Right atrium auricular region (tissue), 2 donors: Measurements from ENCODE around the gene ZNF227. TPM values are rescaled to one million over a fixed set of nuclear protein-coding genes. Genes with fewer than 3 reads are reported as not detected.

Experiments
- DNase-seq: peaks from one replicate; pipeline ENCODE4 v3.0.0-alpha.2; 2019; ENCODE audit warnings: low spot score
- H3K27ac ChIP-seq, 2 donors: fragments of 200-600 bp; sonication (generic); 1 replicate in 1 of 2; 2 replicates in 1 of 2; pipeline ENCODE4 v1.5.1; 2016 to 2019
- H3K27me3 ChIP-seq, 2 donors: fragments of 200-600 bp; sonication (generic); one replicate each; pipeline versions ENCODE4 v1.5.1 to v1.6.0; 2017 to 2019
- H3K36me3 ChIP-seq: fragments of 200-600 bp; sonication (generic); one replicate; pipeline ENCODE4 v1.5.1; 2016
- H3K4me1 ChIP-seq, 2 donors: fragments of 200-600 bp; sonication (generic); one replicate each; pipeline versions ENCODE4 v1.5.1 to v1.6.0; 2017 to 2019
- H3K4me3 ChIP-seq, 2 donors: fragments of 200-600 bp; sonication (generic); 1 replicate in 1 of 2; 2 replicates in 1 of 2; pipeline ENCODE4 v1.5.1; 2017 to 2019; ENCODE audit warnings: mild to moderate bottlenecking in 1 of 2, moderate library complexity in 1 of 2
- H3K9me3 ChIP-seq, 2 donors: fragments of 200-600 bp; sonication (generic); one replicate each; pipeline ENCODE4 v1.5.1; 2019
- total RNA-seq, 2 donors: library from RNA; depleted of rRNA; stranded (reverse); fragments of >200 nt; gene quantifications; one replicate each; pipeline ENCODE4 v1.1.0, GENCODE V29; 2016
- TF ChIP-seq, protein P1 (sequence below), 2 donors: fragments of 200-600 bp; sonication (generic); IDR thresholded peaks; one replicate each; pipeline ENCODE4 v1.5.1; 2019; ENCODE audit warnings: antibody characterized with exemption in 2 of 2

ZNF227 gene
- total RNA-seq, 2 donors from 2014 or later: 6.6 to 6.9 TPM

DNA sequence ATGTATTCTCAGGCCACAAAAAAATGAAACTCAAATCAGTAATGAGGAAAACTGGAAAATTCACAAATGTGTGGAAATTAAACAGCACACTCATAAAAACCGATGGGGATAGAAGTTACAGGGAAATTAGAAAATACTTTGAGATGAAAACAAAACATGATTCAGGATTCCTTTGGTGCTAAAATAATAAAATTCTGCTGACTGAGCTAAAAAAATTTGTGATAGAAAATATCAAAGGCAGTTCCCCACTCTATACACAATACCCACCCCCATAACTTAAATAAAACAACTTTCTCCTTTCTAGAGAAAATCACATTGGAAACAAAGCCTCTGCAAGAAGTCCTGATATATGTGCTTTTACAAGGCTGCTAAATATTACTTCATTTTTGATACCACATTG is 45.8 kb downstream of the ZNF227 start:
- TF ChIP-seq, protein P1, sequence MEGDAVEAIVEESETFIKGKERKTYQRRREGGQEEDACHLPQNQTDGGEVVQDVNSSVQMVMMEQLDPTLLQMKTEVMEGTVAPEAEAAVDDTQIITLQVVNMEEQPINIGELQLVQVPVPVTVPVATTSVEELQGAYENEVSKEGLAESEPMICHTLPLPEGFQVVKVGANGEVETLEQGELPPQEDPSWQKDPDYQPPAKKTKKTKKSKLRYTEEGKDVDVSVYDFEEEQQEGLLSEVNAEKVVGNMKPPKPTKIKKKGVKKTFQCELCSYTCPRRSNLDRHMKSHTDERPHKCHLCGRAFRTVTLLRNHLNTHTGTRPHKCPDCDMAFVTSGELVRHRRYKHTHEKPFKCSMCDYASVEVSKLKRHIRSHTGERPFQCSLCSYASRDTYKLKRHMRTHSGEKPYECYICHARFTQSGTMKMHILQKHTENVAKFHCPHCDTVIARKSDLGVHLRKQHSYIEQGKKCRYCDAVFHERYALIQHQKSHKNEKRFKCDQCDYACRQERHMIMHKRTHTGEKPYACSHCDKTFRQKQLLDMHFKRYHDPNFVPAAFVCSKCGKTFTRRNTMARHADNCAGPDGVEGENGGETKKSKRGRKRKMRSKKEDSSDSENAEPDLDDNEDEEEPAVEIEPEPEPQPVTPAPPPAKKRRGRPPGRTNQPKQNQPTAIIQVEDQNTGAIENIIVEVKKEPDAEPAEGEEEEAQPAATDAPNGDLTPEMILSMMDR (IDR thresholded peaks at IDR 0.05): no peak
- Histone ChIP-seq H3K27me3 (no peaks in the 10 kb centered on the region), H3K9me3 (peaks cover 0 to 63% of the 10 kb centered on the region in 2 donors), H3K36me3 (no peaks in the 10 kb centered on the region), H3K4me3 (no peak overlapping the region), H3K4me1 (no peaks in the 10 kb centered on the region), H3K27ac (no peak overlapping the region)
- DNase-seq: no peak

DNA sequence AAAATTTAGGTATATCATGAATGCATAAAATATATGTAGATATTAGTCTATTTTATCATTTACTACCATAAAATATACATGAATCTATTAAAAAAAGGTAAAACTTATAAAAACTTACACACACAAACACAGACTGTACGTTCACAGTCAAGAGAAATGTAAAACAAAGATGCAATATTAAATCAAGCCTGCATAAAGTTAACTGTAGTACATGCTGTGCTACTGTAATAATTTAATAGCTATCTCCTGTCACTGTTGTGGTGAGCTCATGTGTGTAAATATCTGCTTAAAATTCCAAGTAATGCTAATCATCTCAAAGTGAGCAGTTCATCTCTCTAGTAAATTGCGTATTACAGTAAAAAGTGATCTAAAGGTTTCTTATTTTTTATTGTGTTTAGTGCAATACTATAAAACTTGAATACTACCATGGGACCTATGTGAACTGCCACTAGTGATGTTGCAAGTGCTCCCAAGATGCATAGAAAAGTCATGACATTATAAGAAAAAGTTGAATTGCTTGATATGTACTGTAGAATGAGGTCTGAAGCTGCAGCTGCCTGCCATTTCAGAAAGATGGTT is 46.6 kb downstream of the ZNF227 start:
- TF ChIP-seq, protein P1 (IDR thresholded peaks at IDR 0.05): no peak
- no peak for DNase-seq
- H3K4me1 ChIP-seq: no peaks in the 10 kb centered on the region
- H3K4me3 ChIP-seq: no peak overlapping the region
- no peaks in the 10 kb centered on the region for H3K36me3 ChIP-seq
- H3K27ac ChIP-seq: peak overlapping the region in 1 of 2 donors; percentile 2
- H3K9me3 ChIP-seq: peaks cover 0 to 60% of the 10 kb centered on the region in 2 donors
- H3K27me3 ChIP-seq: no peaks in the 10 kb centered on the region

DNA sequence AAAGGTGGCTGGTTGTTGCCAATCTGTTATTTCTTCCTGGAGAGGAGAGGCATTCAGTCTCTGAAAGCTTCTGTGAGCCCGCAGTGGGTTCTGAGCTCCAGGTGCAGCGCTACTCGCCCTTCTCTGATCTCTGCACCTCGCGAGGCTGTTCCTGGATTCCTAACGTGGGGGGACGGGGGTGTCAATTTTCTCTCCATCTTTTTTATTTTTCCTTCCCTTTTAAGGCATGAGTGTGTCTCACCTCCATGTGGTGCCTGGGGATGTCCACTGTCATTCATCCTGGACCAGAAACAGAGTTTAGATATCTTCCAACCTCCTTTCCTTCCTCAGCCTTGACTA is 48.0 kb downstream of the ZNF227 start:
- peaks cover 0 to 53% of the 10 kb centered on the region in 2 donors for H3K9me3 ChIP-seq
- H3K27ac ChIP-seq: peak overlapping the region; percentile 71 to 81
- TF ChIP-seq, protein P1 (IDR thresholded peaks at IDR 0.05): no peak

DNA sequence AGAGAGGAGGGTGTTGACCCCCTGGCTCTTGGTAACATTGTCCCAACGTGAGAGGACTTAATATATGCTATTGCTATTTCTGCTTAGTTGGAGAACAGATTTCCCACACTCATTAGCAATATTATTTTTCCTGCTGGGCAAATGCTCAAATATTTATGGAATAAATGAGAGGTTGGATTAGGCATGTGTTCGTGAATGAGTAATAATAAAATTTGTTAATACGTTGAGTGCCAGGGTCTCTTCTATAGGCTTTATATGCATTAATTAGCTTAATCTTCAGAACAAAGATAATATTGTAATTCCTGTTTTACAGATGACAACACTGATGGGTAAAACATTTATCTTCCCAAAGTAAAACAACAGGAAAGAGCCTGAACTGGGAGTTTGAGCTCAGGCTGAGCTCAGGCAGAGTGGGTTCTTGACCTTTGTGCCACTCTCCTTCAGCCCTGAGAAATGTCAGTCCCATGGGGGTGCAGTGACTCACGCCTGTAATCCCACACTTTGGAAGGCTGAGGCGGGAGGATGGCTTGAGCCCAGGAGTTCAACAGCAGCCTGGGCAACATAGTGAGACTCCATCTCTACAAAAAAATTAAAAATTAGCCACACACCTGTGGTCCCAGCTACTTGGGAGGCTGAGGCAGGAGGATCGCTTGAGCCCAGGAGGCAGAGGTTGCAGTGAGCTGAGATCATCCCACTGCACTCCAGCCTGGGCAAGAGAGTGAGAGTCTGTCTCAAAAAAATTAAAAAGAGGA is 48.5 kb downstream of the ZNF227 start:
- H3K4me3 ChIP-seq: peak overlapping the region in 1 of 2 donors; percentile 55
- no peaks in the 10 kb centered on the region for H3K4me1 ChIP-seq
- H3K27ac ChIP-seq: peak overlapping the region in 1 of 2 donors; percentile 81
- no peak for DNase-seq
- H3K36me3 ChIP-seq: no peaks in the 10 kb centered on the region
- TF ChIP-seq, protein P1 (IDR thresholded peaks at IDR 0.05): no peak
- H3K9me3 ChIP-seq: peaks cover 0 to 47% of the 10 kb centered on the region in 2 donors
- H3K27me3 ChIP-seq: no peaks in the 10 kb centered on the region

More for the DNA sequence above, 48.0 kb downstream of the ZNF227 start:
- Histone ChIP-seq H3K4me3 (peak overlapping the region; percentile 37 to 55), H3K27me3 (no peaks in the 10 kb centered on the region), H3K36me3 (no peaks in the 10 kb centered on the region), H3K4me1 (no peaks in the 10 kb centered on the region)
- DNase-seq: no peak

DNA sequence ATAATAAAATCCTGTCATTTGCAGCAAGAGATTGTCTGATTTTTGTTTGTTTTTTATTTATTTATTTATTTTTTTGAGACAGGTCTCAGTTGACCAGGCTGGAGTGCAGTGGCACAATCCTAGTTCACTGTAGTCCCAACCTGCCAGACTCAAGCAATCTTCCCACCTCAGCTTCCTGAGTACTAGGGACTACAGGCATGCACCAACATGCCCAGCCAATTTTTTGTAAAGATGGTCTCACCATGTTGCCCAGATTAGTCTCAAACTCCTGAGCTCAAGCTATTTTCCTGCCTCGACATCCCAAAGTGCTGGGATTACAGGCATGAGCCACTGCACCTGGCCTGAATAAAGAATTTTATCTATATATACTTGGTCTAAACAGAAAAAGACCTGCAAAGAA is 65.0 kb downstream of the ZNF227 start:
- no peak for DNase-seq
- TF ChIP-seq, protein P1 (IDR thresholded peaks at IDR 0.05): no peak
- Histone ChIP-seq H3K36me3 (peaks cover 12% of the 10 kb centered on the region), H3K9me3 (peaks cover 0 to 47% of the 10 kb centered on the region in 2 donors), H3K4me1 (no peaks in the 10 kb centered on the region), H3K4me3 (no peak overlapping the region), H3K27me3 (no peaks in the 10 kb centered on the region), H3K27ac (no peak overlapping the region)
